ENCODE measurements around the gene ZFYVE9.

Gene ZFYVE9

DNA sequence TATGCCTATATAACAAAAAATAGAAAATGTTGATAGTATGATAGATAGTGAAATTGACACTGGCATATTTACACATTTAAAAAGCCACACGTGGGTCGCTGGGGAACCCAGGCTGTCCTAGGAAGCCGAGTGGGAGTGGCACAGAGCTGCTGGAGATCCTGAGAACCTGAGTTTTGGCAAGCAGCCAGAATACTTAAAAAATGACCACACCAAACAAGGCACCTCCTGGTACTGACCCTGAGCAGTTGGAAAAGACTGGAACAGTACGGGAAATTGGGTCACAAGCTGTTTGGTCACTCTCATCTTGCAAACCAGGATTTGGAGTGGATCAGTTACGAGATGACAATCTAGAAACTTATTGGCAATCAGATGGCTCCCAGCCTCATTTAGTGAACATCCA, 111.5 kb downstream of the ZFYVE9 start:
- no peaks in the 10 kb centered on the region for H3K9me2 ChIP-seq (replicated peaks; ENCODE audit: insufficient read depth, low read length)
- H3K4me3 ChIP-seq (ENCODE audit: low read length), result no peak overlapping the region
- H3F3A ChIP-seq (ENCODE audit: insufficient read depth, low read length), result no peaks in the 10 kb centered on the region
- H4K20me1 ChIP-seq (ENCODE audit: insufficient read depth, low read length), result no peaks in the 10 kb centered on the region
- H3K27me3 ChIP-seq (replicated peaks; ENCODE audit: insufficient read depth, low read length), result no peaks in the 10 kb centered on the region
- TF ChIP-seq EZH2phosphoT487 (IDR thresholded peaks at IDR 0.05; ENCODE audit: low read length) (no peak), CTCF (IDR thresholded peaks at IDR 0.05; ENCODE audit: low read length) (no peak), EZH2 (optimal IDR thresholded peaks at IDR 0.05; ENCODE audit: low read depth, low read length) (no peak)
- H3K9ac ChIP-seq (ENCODE audit: low read length), result no peak overlapping the region
- no peaks in the 10 kb centered on the region for H3K4me1 ChIP-seq (ENCODE audit: low read length)
- H3K27ac ChIP-seq (ENCODE audit: low read length), result no peak overlapping the region
- no peaks in the 10 kb centered on the region for H3K36me3 ChIP-seq (replicated peaks; ENCODE audit: insufficient read depth, low read length)
- no peak for DNase-seq
- H3K9me3 ChIP-seq (replicated peaks; ENCODE audit: insufficient read depth, low read length), result no peaks in the 10 kb centered on the region
- H3K4me2 ChIP-seq (ENCODE audit: low read depth, low read length), result no peak overlapping the region
- H3K79me2 ChIP-seq (ENCODE audit: low read length), result no peaks in the 10 kb centered on the region
- H2AFZ ChIP-seq (ENCODE audit: low read length), result no peak overlapping the region

- no peaks in the 10 kb centered on the region for H3K9me2 ChIP-seq (replicated peaks; ENCODE audit: insufficient read depth, low read length)
- no peaks in the 10 kb centered on the region for H3K4me1 ChIP-seq (ENCODE audit: low read length)
Observed at GRCh38 chr1:52259886-52260285, 118.0 kb downstream of the ZFYVE9 start.

DNA sequence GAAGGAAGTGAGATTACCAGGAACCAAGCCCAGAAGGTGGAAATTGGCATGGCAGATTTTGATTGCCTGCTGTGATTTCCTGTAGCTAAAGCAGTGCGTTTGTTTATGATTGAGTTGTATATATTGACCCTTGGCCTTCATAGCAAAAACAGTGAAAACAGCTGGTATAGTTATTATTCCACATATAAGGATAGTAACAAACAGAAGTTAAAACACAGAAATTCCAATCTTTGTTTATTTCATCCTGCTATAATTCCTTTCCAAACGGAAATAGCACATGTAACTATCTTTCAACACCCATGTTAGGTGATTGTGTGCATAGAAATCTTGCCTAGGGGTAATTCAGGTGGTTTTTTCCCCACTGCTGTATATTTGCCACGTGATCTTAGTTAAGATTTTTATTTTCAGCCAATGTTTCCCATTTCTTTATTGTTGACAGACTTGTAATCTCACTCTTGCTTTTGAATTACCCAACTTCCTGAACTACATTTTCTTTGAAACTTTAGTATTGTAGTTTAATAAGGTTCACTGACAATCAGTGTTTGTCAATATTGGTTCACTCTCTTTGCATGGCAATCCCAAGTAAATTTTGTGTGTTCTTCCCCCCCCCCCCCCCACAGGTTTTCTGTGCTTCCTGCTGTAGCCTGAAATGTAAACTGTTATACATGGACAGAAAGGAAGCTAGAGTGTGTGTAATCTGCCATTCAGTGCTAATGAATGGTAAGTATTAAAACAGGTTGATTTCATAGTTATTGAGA, 121.4 kb downstream of the ZFYVE9 start:
- TF ChIP-seq EZH2phosphoT487 (IDR thresholded peaks at IDR 0.05; ENCODE audit: low read length) (no peak), EZH2 (optimal IDR thresholded peaks at IDR 0.05; ENCODE audit: low read depth, low read length) (no peak), CTCF (IDR thresholded peaks at IDR 0.05; ENCODE audit: low read length) (no peak)
- no peak overlapping the region for H3K4me3 ChIP-seq (ENCODE audit: low read length)
- no peaks in the 10 kb centered on the region for H3K27me3 ChIP-seq (replicated peaks; ENCODE audit: insufficient read depth, low read length)
- no peaks in the 10 kb centered on the region for H3K36me3 ChIP-seq (replicated peaks; ENCODE audit: insufficient read depth, low read length)
- H3K9ac ChIP-seq (ENCODE audit: low read length), result no peak overlapping the region
- no peaks in the 10 kb centered on the region for H3K4me1 ChIP-seq (ENCODE audit: low read length)
- no peak overlapping the region for H3K27ac ChIP-seq (ENCODE audit: low read length)
- H3K9me3 ChIP-seq (replicated peaks; ENCODE audit: insufficient read depth, low read length), result no peaks in the 10 kb centered on the region
- no peak overlapping the region for H3K4me2 ChIP-seq (ENCODE audit: low read depth, low read length)
- no peaks in the 10 kb centered on the region for H3K9me2 ChIP-seq (replicated peaks; ENCODE audit: insufficient read depth, low read length)
- no peaks in the 10 kb centered on the region for H3F3A ChIP-seq (ENCODE audit: insufficient read depth, low read length)
- no peak overlapping the region for H2AFZ ChIP-seq (ENCODE audit: low read length)
- no peaks in the 10 kb centered on the region for H4K20me1 ChIP-seq (ENCODE audit: insufficient read depth, low read length)
- DNase-seq, result no peak
- no peaks in the 10 kb centered on the region for H3K79me2 ChIP-seq (ENCODE audit: low read length)

More at GRCh38 chr1:52259886-52260285, 118.0 kb downstream of the ZFYVE9 start:
- Histone ChIP-seq H2AFZ (ENCODE audit: low read length) (no peak overlapping the region), H3K9me3 (replicated peaks; ENCODE audit: insufficient read depth, low read length) (no peaks in the 10 kb centered on the region), H3K36me3 (replicated peaks; ENCODE audit: insufficient read depth, low read length) (no peaks in the 10 kb centered on the region), H3K4me2 (ENCODE audit: low read depth, low read length) (no peak overlapping the region), H3K9ac (ENCODE audit: low read length) (no peak overlapping the region), H3K79me2 (ENCODE audit: low read length) (no peaks in the 10 kb centered on the region), H4K20me1 (ENCODE audit: insufficient read depth, low read length) (no peaks in the 10 kb centered on the region), H3K4me3 (ENCODE audit: low read length) (no peak overlapping the region), H3F3A (ENCODE audit: insufficient read depth, low read length) (no peaks in the 10 kb centered on the region), H3K27ac (ENCODE audit: low read length) (no peak overlapping the region), H3K27me3 (replicated peaks; ENCODE audit: insufficient read depth, low read length) (no peaks in the 10 kb centered on the region)
- TF ChIP-seq EZH2 (optimal IDR thresholded peaks at IDR 0.05; ENCODE audit: low read depth, low read length), result no peak
- TF ChIP-seq CTCF (IDR thresholded peaks at IDR 0.05; ENCODE audit: low read length), result no peak
- TF ChIP-seq EZH2phosphoT487 (IDR thresholded peaks at IDR 0.05; ENCODE audit: low read length), result no peak
- no peak for DNase-seq

All from MM.1S (cell line).